Esophagus muscularis mucosa (tissue), 4 donors: ENCODE data around the gene CFAP161. TPM values are rescaled to one million over a fixed set of nuclear protein-coding genes. Genes with fewer than 3 reads are reported as not detected.

Experiments used
- DNase-seq: peaks from one replicate; pipeline ENCODE4 v3.0.0-alpha.2; 2017; ENCODE audit errors: extremely low spot score
- H3K27ac ChIP-seq, 4 donors: fragments of 200-600 bp; sonication (generic); replicated peaks in 1 of 4; 1 replicate in 3 of 4; 2 replicates in 1 of 4; pipeline ENCODE4 v1.5.1; 2016 to 2019; ENCODE audit warnings: mild to moderate bottlenecking in 1 of 4
- H3K27me3 ChIP-seq, 4 donors: fragments of 200-600 bp; sonication (generic); one replicate each; pipeline versions ENCODE4 v1.5.1 to v1.6.0; 2016 to 2019
- H3K36me3 ChIP-seq, 4 donors: fragments of 200-600 bp; sonication (generic); one replicate each; pipeline ENCODE4 v1.5.1; 2016 to 2019
- H3K4me1 ChIP-seq, 4 donors: fragments of 200-600 bp; sonication (generic); one replicate each; pipeline ENCODE4 v1.5.1; 2016 to 2019
- H3K4me3 ChIP-seq, 4 donors: fragments of 200-600 bp; sonication (generic); 1 replicate in 2 of 4; 2 replicates in 2 of 4; pipeline ENCODE4 v1.5.1; 2016 to 2019; ENCODE audit warnings: mild to moderate bottlenecking in 4 of 4, moderate library complexity in 1 of 4
- H3K9me3 ChIP-seq, 4 donors: fragments of 200-600 bp; sonication (generic); 1 replicate in 3 of 4; 2 replicates in 1 of 4; pipeline ENCODE4 v1.5.1; 2016 to 2019
- CTCF ChIP-seq, 3 experiments: fragments of 200-600 bp in 2 of 3; fragments of 450-650 bp in 1 of 3; sonication (generic) in 2 of 3; IDR thresholded peaks; one replicate each; pipeline ENCODE4 v1.5.1; 2017 to 2019; ENCODE audit warnings: antibody characterized with exemption in 3 of 3, mild to moderate bottlenecking in 2 of 3, moderate library complexity in 1 of 3
- EP300 ChIP-seq: sonication (generic); formaldehyde crosslinking; IDR thresholded peaks from one replicate; pipeline ENCODE4 v1.6.1; 2017; ENCODE audit warnings: antibody characterized with exemption
- POLR2A ChIP-seq: fragments of 450-650 bp; IDR thresholded peaks from one replicate; pipeline ENCODE4 v1.6.1; 2017; ENCODE audit warnings: antibody characterized with exemption, moderate library complexity, mild to moderate bottlenecking, low read depth
- POLR2AphosphoS5 ChIP-seq, 2 donors: sonication (generic); formaldehyde crosslinking; IDR thresholded peaks; one replicate each; pipeline ENCODE4 v1.6.1; 2017; ENCODE audit warnings: antibody characterized with exemption in 2 of 2
- WGBS: methylation state at CpG from one replicate; pipeline ENCODE4 v1.1.5; 2018; 5-methylcytosine and 5-hydroxymethylcytosine counted together
- intact Hi-C: fragments of 100-400 bp; cut with DNase I; formaldehyde crosslinking; loops from one replicate; pipeline ENCODE4 v1.15.1; 2023
- total RNA-seq, 4 donors: library from RNA; depleted of rRNA; stranded (reverse); fragments of >200 nt; gene quantifications; one replicate each; pipeline versions ENCODE4 v1.1.0 to v1.2.1, GENCODE V29; 2016

CFAP161 gene
- total RNA-seq, 4 donors from 2014 or later = 0.66 to 0.71 TPM; not detected in 2

GRCh38 chr15:81111510-81112470 lies 22.3 kb upstream of the CFAP161 start:
- 62% methylated on average over 6 of the region's 6 CpGs for WGBS
- no peak overlapping the region for H3K4me3 ChIP-seq
- H3K9me3 ChIP-seq = no peaks in the 10 kb centered on the region
- H3K36me3 ChIP-seq = no peaks in the 10 kb centered on the region
- TF ChIP-seq POLR2A (no peak), EP300 (no peak), CTCF (IDR thresholded peaks at IDR 0.05) (no peak), POLR2AphosphoS5 (IDR thresholded peaks at IDR 0.05) (no peak)
- intact Hi-C loops = no loop called here
- H3K27me3 ChIP-seq = peaks cover 0 to 8% (median 0%) of the 10 kb centered on the region in 4 donors
- H3K27ac ChIP-seq = no peak overlapping the region
- H3K4me1 ChIP-seq = peaks cover 0 to 7% (median under 1%) of the 10 kb centered on the region in 4 donors
- DNase-seq = no peak

DNA sequence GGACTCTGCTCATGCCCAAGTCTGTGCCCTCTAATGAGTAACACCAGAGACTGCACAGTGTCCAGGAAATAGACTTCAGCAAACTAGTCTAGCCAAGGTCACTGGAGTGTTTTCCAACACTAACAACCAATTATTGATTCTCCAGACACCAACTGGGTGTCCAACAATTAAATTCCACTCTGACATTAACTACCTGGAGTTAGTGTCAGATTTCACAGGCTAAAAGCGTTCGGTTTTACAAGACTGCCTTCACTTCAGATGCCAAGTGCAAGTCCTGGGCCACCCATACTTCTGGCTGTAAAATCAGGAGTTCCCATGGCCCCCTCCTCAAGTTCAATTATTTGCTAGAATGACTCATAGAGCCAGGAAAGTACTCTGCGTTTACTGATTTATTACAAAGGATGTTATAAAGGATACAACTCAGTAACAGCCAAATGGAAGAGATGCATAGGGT lies 20.8 kb upstream of the CFAP161 start:
- TF ChIP-seq EP300 = no peak
- TF ChIP-seq CTCF (IDR thresholded peaks at IDR 0.05) = no peak
- no peak for TF ChIP-seq POLR2A
- TF ChIP-seq POLR2AphosphoS5 (IDR thresholded peaks at IDR 0.05) = no peak
- no peak for DNase-seq
- no peak overlapping the region for H3K27ac ChIP-seq
- no peak overlapping the region for H3K4me3 ChIP-seq
- H3K27me3 ChIP-seq = peaks cover 0 to 12% (median 3%) of the 10 kb centered on the region in 4 donors
- 57% methylated on average over 3 of the region's 3 CpGs for WGBS
- intact Hi-C loops = no loop called here
- H3K4me1 ChIP-seq = peaks cover 0 to 5% (median under 1%) of the 10 kb centered on the region in 4 donors
- no peaks in the 10 kb centered on the region for H3K9me3 ChIP-seq
- H3K36me3 ChIP-seq = no peaks in the 10 kb centered on the region

DNA sequence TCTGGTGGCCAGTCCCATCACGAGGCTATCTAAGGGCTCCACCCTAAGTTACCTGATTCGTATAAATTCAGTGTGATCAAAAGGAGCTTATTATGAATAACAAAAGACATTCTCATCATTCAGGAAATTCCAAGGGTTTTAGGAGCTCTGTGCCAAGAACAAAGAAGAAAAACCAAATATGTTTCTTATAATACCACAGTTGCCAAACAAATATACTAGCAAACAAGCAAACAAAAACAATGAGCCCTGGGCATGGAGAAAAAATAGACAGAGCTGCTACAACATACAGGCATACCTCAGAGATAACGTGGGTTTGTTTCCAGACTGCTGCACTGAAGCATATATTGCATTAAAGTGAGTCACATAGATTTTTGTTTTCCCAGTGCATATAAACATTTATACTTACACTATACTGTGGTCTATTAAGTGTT lies 20.2 kb upstream of the CFAP161 start:
- intact Hi-C loops = no loop called here
- TF ChIP-seq POLR2A = no peak
- no peak for TF ChIP-seq EP300
- no peak for TF ChIP-seq POLR2AphosphoS5 (IDR thresholded peaks at IDR 0.05)
- no peak for TF ChIP-seq CTCF (IDR thresholded peaks at IDR 0.05)
- H3K9me3 ChIP-seq = no peaks in the 10 kb centered on the region
- 59% methylated on average over 3 of the region's 3 CpGs for WGBS
- H3K27me3 ChIP-seq = peaks cover 0 to 19% (median 6%) of the 10 kb centered on the region in 4 donors
- peaks cover 0 to 9% (median 4%) of the 10 kb centered on the region in 4 donors for H3K4me1 ChIP-seq
- no peak for DNase-seq
- no peak overlapping the region for H3K27ac ChIP-seq
- no peaks in the 10 kb centered on the region for H3K36me3 ChIP-seq
- H3K4me3 ChIP-seq = no peak overlapping the region

- Histone ChIP-seq H3K4me3 (no peak overlapping the region), H3K36me3 (no peaks in the 10 kb centered on the region), H3K27ac (no peak overlapping the region), H3K27me3 (peaks cover 0 to 29% (median 6%) of the 10 kb centered on the region in 4 donors), H3K9me3 (no peaks in the 10 kb centered on the region), H3K4me1 (peaks cover 0 to 9% (median 4%) of the 10 kb centered on the region in 4 donors)
- DNase-seq = no peak
- 88% methylated on average over 5 of the region's 5 CpGs for WGBS
- TF ChIP-seq POLR2AphosphoS5 (IDR thresholded peaks at IDR 0.05) = no peak
- no peak for TF ChIP-seq EP300
- no peak for TF ChIP-seq CTCF (IDR thresholded peaks at IDR 0.05)
- TF ChIP-seq POLR2A = no peak
- intact Hi-C loops = no loop called here
Measured at GRCh38 chr15:81115054-81115939, 18.8 kb upstream of the CFAP161 start.
